ENCODE measurements around the gene CD38.

The CD38 gene

DNA sequence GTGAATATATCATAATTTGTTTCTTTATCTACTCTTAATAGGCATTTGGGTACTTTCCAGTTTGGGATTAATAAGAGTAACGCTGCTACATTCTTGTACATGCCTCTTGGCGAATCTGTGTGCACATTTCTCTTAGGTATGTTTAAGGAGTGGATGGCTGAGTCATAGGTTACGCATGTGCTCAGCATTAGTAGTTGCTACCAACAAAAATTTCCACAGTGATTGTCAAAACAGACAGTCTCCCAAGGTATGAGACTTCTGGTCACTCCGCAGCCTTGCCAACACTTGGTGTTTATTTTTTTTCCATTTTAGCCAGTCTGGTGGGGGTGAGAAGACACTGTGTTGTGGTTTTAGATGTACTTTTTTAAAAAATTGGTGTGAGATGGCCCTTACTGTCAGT is 115.8 kb downstream of the CD38 start:
- in situ Hi-C loops (cut with MboI; ENCODE audit: low sequenced_read_pairs): no loop called here

DNA sequence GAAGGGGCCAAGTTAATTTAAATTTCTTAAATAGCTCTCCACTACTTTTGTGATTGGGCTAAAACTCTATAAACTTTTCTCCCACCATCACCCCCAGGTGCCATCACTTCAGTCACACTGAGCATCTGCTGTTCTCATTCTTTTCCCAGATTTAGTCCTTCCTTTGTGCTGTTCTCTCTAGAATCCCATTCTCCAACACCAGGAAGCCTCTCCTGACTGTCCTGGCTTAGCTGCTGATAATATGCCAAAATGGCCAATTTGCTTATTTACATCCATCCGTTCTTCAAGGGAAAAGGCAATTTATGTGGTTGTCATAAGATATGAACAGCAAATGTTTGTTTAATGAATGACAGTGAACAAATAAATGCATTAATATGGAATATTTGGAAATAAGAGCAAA is 116.3 kb downstream of the CD38 start:
- in situ Hi-C loops (cut with MboI; ENCODE audit: low sequenced_read_pairs): no loop called here

DNA sequence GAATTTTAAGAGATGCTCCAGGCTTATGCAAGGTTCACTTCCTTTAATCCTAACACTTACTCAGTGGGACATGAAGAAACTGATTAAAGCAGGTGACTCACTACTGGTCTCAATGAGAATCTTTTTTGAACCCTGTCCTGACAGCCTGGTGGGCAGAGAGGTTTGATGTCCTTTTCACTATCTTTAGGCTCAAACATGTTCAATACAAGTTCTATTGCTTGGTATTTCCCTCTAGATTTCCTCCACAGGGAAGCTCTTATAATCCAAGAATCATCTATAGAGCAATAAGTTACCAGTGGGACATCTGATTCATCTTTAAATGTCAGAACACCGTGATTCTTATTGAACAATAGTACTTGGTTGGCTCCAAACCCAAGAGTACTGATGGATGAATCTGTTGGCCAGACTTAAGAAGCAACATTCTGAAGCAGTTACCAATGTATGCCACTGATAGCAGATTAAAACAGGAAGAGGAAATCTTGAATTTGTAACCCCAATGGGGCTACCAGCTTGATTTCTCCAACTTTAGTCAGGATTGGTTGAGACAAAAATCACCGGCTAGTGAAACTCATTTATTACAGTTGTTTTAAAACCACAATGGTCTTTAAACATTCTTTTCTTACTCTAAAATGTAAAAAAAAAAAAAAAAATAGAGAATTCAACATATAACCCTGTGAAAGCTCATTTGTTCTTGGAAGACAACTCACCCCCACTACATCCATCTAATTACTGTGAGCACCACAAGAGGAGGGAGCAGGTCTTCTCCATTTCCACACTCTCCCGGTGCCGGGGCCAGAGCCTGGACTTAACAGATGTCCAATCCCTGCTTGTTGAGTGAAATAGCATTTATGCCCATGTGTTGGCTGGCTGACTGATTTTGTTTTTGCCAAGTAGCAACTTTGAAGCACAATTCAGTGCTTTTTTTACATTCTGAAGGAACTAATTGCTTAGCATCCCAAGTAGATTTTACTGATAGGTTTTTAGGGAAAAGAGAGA is 117.1 kb downstream of the CD38 start:
- in situ Hi-C loops (cut with MboI; ENCODE audit: low sequenced_read_pairs): no loop called here

DNA sequence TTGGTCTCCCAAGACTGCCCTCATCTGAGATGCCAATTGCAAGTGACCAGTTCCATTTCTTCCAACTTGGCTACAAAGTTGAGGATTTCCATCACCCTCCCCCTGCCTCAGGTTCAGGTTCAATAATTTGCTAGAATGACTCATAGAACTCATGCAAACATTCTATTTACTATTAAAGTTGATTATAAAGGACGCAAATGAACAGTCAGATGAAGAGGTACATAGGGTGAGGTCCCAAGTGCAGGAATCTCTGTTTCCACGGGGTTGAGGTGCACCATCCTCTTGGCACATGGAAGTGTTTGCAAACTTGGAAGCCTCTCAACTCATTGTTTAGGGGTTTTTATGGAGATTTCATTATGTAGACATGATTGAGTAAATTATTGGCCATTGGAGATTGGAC is 119.4 kb downstream of the CD38 start:
- in situ Hi-C loops (cut with MboI; ENCODE audit: low sequenced_read_pairs): no loop called here

DNA sequence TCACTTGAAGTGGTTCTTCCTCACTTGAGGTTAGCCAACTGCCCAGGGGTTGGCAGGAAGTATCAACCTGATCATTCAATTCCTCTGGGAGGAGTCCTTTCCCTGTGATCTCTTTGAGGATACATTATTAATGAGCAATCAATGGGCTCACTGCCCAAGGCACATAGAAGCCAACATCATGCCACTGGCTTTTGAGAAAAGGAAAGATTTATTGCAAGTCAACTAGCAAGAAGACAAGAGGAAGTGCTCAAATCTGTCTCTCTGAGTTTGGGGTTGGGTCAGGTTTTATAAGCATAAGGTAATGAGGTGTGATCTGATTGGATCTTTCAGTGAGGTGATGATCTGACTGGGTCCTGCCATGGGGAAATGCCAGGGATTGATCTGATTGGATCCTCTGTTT is 120.8 kb downstream of the CD38 start:
- in situ Hi-C loops (cut with MboI; ENCODE audit: low sequenced_read_pairs): no loop called here

DNA sequence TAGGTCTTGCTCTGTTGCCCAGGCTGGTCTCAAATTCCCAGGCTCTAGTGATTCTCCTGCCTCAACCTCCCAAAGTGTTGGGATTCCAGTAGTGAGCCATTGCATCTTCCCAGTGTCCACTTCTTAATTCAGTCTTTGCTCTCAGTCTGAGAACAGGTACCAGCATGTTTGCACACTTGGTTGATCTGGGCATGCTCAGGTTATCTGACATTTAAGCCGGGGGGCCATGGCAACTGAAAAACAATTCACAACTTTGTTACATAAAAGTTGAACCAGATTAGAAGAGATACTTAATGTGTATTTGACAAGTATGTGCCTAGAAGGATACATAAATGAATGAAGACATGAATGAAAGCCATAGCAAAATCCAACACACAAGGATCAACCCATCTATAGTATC is 121.4 kb downstream of the CD38 start:
- in situ Hi-C loops (cut with MboI; ENCODE audit: low sequenced_read_pairs): no loop called here

DNA sequence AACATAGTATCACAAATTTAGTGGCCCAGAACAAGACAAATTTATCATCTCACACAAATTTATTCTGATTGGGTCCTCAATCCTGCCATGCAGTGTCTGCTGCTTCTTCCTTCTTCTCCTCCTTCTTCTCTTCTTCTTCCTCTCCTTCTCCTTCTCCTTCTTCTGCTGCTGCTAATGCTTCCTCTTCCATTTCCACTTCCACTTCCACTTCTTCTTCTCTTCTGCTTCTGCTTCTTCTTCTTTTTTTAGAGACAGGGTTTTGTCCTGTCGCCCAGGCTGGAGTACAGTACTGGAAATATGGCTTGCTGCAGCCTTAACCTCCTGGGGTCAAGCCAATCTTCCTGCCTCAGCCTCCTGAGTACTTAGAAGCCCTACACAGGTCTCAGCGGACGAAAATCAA is 122.9 kb downstream of the CD38 start:
- in situ Hi-C loops (cut with MboI; ENCODE audit: low sequenced_read_pairs): no loop called here

DNA sequence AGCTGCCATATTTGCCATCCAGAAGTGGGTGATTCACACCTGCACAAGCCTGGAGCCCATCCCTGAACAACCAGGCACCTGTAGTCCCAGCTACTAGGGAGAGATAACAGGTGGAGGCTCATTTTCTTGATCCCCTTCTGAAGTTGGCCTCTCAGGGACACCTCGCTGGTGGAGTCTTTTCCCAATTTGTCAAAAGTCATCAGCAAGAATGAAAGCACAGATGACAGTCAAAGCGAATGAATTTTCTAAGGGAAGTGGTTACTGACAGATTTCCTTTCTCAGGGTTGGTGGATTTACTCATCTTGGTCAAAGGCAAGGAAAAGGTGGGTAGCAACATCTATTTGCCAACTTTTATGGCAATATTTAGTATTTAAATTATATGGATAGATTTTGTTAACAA is 123.9 kb downstream of the CD38 start:
- in situ Hi-C loops (cut with MboI; ENCODE audit: low sequenced_read_pairs): no loop called here

DNA sequence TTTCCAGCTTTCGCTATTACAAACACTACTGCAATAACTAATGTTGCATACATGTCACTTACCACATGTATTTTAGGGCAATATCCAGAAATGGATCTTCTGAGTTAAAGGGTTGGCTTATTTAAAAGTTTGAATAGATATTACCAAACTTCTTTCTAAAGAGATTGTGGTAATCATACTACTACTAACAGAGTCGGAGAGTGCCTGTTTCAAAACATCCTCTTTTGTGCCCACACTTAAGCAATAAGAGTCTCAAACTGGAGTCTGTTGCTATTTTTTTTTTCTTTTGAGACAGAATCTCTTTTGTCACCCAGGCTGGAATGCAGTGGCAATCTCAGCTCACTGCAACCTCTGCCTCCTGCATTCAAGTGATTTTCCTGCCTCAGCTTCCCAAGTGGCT is 124.6 kb downstream of the CD38 start:
- in situ Hi-C loops (cut with MboI; ENCODE audit: low sequenced_read_pairs): no loop called here

Measured in HL-60/S4 treated with retinoic acid at 250 ng/mL for 4 days and 3 days (cell line).